ENCODE results near the gene PDIA6.
A peak's percentile ranks its signal among the peaks of the same experiment; 100 is the strongest.

The PDIA6 gene, protein sequence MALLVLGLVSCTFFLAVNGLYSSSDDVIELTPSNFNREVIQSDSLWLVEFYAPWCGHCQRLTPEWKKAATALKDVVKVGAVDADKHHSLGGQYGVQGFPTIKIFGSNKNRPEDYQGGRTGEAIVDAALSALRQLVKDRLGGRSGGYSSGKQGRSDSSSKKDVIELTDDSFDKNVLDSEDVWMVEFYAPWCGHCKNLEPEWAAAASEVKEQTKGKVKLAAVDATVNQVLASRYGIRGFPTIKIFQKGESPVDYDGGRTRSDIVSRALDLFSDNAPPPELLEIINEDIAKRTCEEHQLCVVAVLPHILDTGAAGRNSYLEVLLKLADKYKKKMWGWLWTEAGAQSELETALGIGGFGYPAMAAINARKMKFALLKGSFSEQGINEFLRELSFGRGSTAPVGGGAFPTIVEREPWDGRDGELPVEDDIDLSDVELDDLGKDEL

DNA sequence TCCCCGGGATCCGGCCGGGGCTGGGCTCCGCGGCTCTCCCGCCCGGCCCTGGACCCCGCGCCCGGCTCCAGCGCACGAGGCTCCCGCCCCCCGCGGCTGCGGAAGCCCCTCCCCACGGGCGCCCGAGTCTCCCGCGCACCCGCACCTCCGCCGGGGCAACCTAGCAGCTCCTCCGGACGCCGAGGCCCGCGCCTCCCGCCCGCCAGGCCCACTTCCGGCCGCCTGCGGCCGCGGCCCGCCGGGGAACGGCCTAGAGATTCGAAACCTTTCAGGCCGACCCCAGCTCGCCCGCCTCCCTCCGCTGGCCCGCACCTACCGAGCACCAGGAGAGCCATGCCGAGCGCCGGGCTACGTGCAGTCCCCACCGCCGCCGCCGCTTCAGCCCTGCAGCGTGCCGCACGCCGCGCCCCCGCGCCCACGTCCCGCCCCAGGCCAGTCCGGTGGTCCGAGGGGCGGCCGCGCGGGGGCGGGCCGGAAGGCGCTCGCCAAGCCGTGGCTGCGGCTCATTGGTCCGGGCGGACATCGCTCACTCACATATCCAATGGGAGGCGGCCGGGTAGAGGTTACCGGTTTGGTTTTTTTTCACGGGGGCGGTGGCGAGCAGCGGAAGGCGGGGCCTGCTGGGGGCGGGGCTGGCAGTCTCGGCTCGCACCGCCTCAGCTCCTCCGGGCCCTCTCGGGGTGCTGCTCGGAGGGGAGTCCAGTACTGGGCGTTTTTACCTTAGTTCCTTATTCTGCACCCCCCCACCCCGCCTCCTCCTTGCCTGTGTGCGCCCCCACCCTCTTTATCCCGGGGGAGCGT is at the start of gene PDIA6:
Gene PDIA6, minus strand, starts transcription at position 424 of the 801 bp plus-strand sequence. Its CDS starts 89 bp downstream, at position 335.
- DNase-seq: peak; percentile 99

DNA sequence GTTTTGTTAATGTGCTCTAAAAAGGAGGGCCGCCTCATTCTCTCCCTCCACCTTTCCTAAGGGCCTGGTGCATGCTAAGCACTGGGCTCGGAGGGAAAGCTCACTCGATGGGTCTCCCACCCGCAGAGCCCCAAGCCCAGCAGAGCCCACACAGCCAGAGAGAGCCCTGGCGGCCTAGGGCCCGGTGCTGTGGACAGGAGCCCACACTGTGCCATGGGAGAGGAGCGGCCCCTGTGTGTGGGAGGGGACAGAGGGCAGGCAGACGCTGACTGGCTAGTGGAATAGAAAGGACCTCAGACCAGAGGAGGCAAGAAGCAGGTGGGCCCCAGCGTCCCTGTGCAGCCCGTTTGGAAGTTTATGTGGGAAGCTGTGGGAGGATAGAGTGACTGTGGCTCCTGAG is 49.7 kb upstream of the PDIA6 start:
- DNase-seq: no peak

- DNase-seq: no peak
These were observed 49.2 kb upstream of the PDIA6 start for GRCh38 chr2:10861765-10862164.

- no peak for DNase-seq
These were observed 48.3 kb upstream of the PDIA6 start for GRCh38 chr2:10860814-10861325.

DNA sequence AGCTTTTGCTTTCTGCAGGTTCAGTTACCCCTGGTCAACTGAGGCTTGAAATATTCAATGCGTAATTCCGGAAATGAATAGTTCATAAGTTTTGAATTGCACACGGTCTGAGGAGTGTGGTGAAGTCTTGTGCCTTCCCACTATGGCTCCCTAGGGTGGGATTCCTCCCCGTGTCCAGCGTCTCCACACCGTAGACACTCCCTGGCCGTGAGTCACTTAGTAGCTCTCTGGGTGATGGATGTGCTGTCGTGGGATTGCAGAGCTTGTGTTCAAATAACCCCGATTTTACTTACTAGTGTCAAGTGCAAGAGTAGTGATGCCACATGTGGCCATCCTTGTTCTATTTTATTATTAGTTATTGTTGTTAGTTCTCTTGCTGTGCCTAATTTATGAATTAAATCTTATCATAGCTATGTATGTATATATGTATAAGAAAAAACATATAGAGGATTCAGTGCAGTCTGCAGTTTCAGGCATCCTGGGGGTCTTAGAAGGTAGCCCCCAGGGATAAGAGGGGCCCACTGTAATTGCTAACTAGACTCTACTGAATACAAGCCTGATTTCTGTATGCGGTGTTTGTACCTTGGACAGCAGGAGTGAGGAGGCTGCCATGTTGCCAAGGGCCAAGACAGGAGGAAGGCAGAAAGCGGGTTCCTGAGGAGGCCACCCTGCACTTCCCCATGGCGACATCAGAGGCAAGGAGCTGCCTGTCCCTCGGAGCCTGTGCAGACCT is 47.7 kb upstream of the PDIA6 start:
- DNase-seq: no peak

GRCh38 chr2:10859278-10859677 is 46.7 kb upstream of the PDIA6 start:
- DNase-seq: no peak

GRCh38 chr2:10848541-10848940 is 36.0 kb upstream of the PDIA6 start:
- no peak for DNase-seq

- no peak for DNase-seq
These were observed 34.4 kb upstream of the PDIA6 start for GRCh38 chr2:10847008-10847407.

DNA sequence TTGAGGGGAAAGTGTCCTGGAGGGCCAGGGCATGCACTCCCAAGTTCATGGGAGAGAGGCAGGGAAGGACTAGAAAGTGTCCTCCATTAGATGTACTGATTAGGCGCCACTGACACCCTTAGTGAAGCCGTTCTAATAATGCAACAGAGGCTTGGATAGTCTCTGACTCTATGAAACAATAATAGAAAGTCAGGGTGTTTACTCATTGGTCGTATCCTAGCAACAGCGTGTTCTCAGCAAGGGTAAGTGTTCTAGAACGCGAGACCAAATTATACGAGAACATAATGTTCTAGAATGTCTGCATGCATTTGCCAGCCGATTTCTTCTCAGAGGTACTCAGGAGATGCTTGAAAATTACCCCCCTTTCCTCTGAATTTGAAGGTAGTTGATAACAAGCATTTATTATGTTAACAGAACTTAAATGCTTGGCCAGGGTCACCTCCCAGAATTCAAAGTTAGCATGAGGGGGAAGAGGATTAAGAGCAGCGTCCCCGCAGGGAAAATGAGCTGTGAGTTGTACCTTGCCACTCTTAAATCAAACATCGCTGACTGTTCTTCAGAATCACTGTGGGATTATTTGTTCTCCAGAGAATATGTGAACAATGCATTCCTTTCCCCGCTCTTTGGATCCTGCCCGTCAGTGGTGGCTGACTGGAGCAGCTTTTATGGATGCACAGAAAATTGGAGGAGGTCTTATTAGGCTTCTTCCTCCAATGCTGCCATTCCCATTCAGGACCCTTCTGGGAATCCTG is 33.7 kb upstream of the PDIA6 start:
- DNase-seq: no peak

DNA sequence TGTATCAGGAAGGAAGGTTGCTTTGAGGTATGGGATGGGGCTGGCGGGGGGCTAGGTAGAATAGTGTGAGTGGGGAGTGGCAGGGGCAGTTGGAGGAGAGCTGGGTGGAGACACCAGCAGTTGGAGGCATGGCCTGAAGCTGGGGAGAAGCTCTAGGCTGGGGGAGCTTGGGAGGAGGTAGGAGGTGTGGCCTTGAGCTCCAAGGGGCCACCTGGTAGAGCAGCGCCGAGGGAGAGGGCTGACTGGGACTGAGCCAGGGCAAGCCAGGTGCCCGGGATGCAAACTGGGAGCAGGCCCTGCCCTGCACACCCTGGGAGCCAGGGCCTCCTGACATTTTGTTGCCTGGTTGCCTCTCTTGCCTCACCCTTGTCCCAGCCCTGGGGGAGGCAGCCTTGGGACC is 33.1 kb upstream of the PDIA6 start:
- no peak for DNase-seq

GRCh38 chr2:10844097-10844496 is 31.5 kb upstream of the PDIA6 start:
- peak; percentile 55 for DNase-seq

DNA sequence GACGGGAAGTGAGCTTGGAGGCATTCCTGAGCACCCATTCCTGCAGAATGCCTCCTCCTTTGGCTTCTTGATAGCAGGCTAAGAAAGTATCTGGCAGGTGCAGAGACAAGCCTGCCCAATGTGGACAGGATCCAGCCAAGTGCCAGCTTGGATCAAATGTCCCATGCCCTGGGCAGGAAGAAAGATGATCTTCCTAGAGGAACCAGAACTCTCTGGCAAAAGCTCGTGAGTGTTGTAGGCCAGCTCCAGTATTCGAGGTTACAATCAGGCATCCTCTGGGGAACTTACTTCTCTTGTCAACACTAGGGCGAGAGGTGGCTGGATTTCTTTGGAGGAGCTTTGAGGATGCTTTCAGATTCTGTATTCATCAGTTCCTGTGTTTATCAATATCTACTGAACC is 29.9 kb upstream of the PDIA6 start:
- no peak for DNase-seq

DNA sequence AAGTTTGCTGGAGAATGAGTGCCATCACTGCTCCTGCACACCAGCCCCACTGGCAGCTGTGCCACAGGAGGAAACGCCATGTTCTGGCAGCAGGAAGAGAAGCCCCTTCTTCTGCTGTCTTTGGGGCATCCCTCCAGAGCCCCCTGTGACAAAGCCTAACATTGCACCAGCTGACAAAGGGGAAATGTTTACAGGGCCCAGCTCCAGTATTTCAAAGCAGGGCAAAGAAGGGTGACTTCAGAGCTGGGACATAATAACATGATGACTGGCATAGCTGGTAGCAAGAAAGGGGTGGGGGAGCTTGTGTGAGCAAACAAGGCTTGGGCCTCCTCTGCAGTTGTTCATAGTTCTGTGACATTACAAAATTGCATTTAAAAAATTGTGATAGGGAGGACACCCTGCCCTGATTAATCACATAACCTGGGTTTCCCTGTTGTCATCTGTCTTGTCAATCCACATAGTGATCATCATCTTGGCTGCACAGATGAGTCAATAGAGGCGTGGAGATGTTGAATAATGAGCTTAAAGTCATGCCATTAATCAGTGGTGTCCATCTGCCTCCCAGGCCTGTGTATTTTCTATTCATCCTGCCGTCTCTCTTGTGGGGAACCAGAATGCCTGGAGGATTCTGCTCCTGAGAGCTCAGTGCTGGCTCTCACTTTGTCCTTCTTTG is 29.1 kb upstream of the PDIA6 start:
- no peak for DNase-seq

- DNase-seq: no peak
These were observed 27.2 kb upstream of the PDIA6 start for GRCh38 chr2:10839813-10840212.

- DNase-seq: no peak
These were observed 26.1 kb upstream of the PDIA6 start for GRCh38 chr2:10838734-10839133.

DNA sequence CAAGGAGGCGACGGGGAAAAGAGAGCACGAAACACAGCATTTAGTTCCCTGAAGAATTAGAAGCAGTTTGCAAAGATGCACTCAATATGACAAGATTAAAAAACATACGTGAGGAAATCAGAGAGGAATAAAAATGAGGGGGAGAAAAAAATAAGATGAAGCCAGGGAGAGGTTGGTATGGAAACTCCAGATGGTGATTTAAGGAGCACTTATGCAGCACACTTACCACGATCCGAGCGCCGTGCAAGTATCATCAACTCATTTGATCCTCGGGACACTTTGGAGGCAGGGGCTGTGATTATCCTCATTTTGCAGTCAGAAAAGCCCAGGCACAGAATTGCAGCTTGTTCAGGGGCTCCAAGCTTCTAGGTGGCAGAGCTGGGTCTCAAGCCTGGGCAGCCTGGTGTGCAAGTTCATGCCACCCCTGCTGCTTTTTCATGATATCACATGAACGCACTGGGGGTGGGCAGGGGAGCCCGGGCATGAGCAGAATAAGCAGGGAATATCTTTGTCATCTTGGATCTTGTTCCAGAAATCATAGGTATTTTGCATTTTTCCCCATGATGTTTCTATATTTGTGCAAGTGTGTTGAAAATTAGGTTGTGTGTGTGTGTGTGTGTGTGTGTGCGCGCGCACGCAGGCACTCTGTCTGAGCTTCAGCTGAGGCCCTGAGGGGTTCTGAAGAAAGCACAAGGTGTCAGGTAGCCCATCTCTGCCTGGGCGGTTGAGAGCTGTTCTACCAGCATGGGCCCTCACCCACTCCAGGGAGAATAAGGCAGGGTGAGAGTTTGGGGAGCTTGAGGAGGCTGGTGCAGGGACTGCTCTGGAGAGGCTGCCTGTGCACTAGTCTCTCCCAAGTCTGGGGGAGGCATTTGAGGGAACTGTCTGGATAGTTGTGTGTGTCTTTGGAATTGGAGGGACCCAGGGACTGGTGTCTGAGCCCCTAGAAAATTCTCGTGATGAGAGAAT is 25.0 kb upstream of the PDIA6 start:
- DNase-seq: no peak

- DNase-seq: peak; percentile 55
These were observed 22.7 kb upstream of the PDIA6 start for GRCh38 chr2:10835052-10835970.

- DNase-seq: no peak
These were observed 21.6 kb upstream of the PDIA6 start for GRCh38 chr2:10834068-10834655.

GRCh38 chr2:10833021-10833420 is 20.4 kb upstream of the PDIA6 start:
- no peak for DNase-seq
